ENCODE measurements around the gene ZNF511. TPM values are rescaled to one million over a fixed set of nuclear protein-coding genes. Genes with fewer than 3 reads are reported as not detected.

ZNF511 gene
- total and polyA plus RNA-seq, 9 of the 15 experiments (the other 6 are each of a cell fraction or from before 2014, with no cell fraction given): 0.61 to 69.3 (median 40.1) TPM

- no peak for TF ChIP-seq PRDM10 (IDR thresholded peaks at IDR 0.05; ENCODE audit: partially characterized antibody)
- no peak for TF ChIP-seq NCOA2 (IDR thresholded peaks at IDR 0.05; ENCODE audit: partially characterized antibody in 2 of 2)
- no peak for TF ChIP-seq ZNF282 (CRISPR knock-in tag; IDR thresholded peaks at IDR 0.05)
- TF ChIP-seq CBFB (CRISPR knock-in tag; IDR thresholded peaks at IDR 0.05): no peak
- TF ChIP-seq, protein P1, sequence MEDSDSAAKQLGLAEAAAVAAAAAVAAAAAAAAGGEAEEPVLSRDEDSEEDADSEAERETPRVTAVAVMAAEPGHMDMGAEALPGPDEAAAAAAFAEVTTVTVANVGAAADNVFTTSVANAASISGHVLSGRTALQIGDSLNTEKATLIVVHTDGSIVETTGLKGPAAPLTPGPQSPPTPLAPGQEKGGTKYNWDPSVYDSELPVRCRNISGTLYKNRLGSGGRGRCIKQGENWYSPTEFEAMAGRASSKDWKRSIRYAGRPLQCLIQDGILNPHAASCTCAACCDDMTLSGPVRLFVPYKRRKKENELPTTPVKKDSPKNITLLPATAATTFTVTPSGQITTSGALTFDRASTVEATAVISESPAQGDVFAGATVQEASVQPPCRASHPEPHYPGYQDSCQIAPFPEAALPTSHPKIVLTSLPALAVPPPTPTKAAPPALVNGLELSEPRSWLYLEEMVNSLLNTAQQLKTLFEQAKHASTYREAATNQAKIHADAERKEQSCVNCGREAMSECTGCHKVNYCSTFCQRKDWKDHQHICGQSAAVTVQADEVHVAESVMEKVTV (CRISPR knock-in tag; IDR thresholded peaks at IDR 0.05): no peak
- no peak for TF ChIP-seq POLR2AphosphoS5 (IDR thresholded peaks at IDR 0.05; ENCODE audit: control insufficient read depth, insufficient read depth, low read depth, low read length)
- TF ChIP-seq RBFOX2 (IDR thresholded peaks at IDR 0.05; ENCODE audit: low read depth, low read length): peak; percentile 71
- peak in 1 of 2 experiments; percentile 39; a peak in 1 of 4 replicates for TF ChIP-seq MNT (conservative IDR thresholded peaks at IDR 0.05)
- no peak for TF ChIP-seq RBM34 (IDR thresholded peaks at IDR 0.05; ENCODE audit: borderline replicate concordance, insufficient read depth, low read length)
- TF ChIP-seq ZFX (CRISPR knock-in tag; IDR thresholded peaks at IDR 0.05): 0 out of 2 replicates have a peak, but pooled peaks have one; percentile 25
- TF ChIP-seq, protein P2, sequence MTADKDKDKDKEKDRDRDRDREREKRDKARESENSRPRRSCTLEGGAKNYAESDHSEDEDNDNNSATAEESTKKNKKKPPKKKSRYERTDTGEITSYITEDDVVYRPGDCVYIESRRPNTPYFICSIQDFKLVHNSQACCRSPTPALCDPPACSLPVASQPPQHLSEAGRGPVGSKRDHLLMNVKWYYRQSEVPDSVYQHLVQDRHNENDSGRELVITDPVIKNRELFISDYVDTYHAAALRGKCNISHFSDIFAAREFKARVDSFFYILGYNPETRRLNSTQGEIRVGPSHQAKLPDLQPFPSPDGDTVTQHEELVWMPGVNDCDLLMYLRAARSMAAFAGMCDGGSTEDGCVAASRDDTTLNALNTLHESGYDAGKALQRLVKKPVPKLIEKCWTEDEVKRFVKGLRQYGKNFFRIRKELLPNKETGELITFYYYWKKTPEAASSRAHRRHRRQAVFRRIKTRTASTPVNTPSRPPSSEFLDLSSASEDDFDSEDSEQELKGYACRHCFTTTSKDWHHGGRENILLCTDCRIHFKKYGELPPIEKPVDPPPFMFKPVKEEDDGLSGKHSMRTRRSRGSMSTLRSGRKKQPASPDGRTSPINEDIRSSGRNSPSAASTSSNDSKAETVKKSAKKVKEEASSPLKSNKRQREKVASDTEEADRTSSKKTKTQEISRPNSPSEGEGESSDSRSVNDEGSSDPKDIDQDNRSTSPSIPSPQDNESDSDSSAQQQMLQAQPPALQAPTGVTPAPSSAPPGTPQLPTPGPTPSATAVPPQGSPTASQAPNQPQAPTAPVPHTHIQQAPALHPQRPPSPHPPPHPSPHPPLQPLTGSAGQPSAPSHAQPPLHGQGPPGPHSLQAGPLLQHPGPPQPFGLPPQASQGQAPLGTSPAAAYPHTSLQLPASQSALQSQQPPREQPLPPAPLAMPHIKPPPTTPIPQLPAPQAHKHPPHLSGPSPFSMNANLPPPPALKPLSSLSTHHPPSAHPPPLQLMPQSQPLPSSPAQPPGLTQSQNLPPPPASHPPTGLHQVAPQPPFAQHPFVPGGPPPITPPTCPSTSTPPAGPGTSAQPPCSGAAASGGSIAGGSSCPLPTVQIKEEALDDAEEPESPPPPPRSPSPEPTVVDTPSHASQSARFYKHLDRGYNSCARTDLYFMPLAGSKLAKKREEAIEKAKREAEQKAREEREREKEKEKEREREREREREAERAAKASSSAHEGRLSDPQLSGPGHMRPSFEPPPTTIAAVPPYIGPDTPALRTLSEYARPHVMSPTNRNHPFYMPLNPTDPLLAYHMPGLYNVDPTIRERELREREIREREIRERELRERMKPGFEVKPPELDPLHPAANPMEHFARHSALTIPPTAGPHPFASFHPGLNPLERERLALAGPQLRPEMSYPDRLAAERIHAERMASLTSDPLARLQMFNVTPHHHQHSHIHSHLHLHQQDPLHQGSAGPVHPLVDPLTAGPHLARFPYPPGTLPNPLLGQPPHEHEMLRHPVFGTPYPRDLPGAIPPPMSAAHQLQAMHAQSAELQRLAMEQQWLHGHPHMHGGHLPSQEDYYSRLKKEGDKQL (CRISPR knock-in tag; IDR thresholded peaks at IDR 0.05; ENCODE audit: borderline replicate concordance): no peak
- no peak for TF ChIP-seq STAT5B (CRISPR knock-in tag; IDR thresholded peaks at IDR 0.05)
- no peak for TF ChIP-seq ZNF217 (CRISPR knock-in tag; IDR thresholded peaks at IDR 0.05)
- no peak for TF ChIP-seq ZC3H8 (IDR thresholded peaks at IDR 0.05)
These were observed 47.6 kb upstream of the ZNF511 start (continued) for GRCh38 chr10:133260895-133261725.

Measured in K562 (cell line).